ENCODE results near the gene SLC25A30. TPM values are rescaled to one million over a fixed set of nuclear protein-coding genes. Genes with fewer than 3 reads are reported as not detected.

SLC25A30 gene
- total RNA-seq, 1 donor from 2014 or later: 13.4 TPM

DNA sequence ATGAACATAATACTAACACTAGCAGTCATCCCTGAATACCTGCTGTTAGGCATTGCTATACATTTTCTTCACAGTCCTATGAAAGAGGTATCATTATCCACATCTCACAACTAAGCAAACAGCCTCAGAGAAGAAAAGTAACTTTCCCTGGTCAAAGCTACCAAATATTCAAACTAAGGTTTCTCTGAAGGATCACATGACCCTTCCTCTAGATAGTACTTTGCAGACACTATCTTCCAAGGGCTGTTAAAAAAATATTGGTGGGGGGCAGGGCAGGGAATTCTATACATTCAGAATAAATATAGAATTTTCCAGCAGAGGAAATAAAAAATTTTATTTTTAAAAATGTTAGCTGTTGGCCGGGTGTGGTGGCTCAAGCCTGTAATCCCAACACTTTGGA is 3.1 kb downstream of the SLC25A30 start:
- Mint-ChIP-seq H3K27me3 (ENCODE audit: low read depth) (no peaks in the 10 kb centered on the region), H3K27ac (ENCODE audit: unreplicated experiment) (peak overlapping the region; percentile 74), H3K4me1 (ENCODE audit: low read depth) (peaks cover 49% of the 10 kb centered on the region), H3K4me3 (ENCODE audit: unreplicated experiment) (peak overlapping the region; percentile 25), H3K9me3 (ENCODE audit: low read depth) (no peaks in the 10 kb centered on the region), H3K36me3 (ENCODE audit: low read depth) (peaks cover 3% of the 10 kb centered on the region)
- no peak for DNase-seq (ENCODE audit: low spot score)
- TF ChIP-seq, protein P1, sequence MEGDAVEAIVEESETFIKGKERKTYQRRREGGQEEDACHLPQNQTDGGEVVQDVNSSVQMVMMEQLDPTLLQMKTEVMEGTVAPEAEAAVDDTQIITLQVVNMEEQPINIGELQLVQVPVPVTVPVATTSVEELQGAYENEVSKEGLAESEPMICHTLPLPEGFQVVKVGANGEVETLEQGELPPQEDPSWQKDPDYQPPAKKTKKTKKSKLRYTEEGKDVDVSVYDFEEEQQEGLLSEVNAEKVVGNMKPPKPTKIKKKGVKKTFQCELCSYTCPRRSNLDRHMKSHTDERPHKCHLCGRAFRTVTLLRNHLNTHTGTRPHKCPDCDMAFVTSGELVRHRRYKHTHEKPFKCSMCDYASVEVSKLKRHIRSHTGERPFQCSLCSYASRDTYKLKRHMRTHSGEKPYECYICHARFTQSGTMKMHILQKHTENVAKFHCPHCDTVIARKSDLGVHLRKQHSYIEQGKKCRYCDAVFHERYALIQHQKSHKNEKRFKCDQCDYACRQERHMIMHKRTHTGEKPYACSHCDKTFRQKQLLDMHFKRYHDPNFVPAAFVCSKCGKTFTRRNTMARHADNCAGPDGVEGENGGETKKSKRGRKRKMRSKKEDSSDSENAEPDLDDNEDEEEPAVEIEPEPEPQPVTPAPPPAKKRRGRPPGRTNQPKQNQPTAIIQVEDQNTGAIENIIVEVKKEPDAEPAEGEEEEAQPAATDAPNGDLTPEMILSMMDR (IDR thresholded peaks at IDR 0.05): no peak

DNA sequence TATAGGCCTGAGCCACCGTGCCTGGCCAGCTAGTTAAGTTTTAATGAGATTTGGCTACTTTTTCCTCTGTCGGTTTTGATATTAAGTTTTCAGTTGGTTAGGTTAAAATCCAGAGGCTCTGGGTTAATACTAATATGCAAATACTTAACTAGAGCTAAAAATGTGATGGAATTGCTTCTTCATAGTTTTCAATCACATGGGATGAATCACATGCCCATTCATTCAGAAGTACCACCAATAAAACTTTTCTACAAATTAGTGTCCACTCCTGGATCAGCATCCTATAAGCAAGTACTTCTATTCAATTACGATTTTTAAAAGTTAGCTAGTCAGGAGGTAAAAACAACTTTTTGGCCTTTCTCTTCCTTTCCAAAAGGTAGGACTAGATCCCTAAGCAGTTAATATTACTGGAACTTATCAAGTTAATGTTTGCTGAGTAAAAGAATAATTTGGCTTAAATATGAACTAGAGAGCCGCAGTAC is 4.3 kb downstream of the SLC25A30 start:
- Mint-ChIP-seq H3K4me3 (ENCODE audit: unreplicated experiment) (no peak overlapping the region), H3K36me3 (ENCODE audit: low read depth) (peaks cover 6% of the 10 kb centered on the region), H3K27me3 (ENCODE audit: low read depth) (no peaks in the 10 kb centered on the region), H3K4me1 (ENCODE audit: low read depth) (peaks cover 49% of the 10 kb centered on the region), H3K27ac (ENCODE audit: unreplicated experiment) (peak overlapping the region; percentile 74), H3K9me3 (ENCODE audit: low read depth) (no peaks in the 10 kb centered on the region)
- TF ChIP-seq, protein P1 (IDR thresholded peaks at IDR 0.05): no peak
- no peak for DNase-seq (ENCODE audit: low spot score)

DNA sequence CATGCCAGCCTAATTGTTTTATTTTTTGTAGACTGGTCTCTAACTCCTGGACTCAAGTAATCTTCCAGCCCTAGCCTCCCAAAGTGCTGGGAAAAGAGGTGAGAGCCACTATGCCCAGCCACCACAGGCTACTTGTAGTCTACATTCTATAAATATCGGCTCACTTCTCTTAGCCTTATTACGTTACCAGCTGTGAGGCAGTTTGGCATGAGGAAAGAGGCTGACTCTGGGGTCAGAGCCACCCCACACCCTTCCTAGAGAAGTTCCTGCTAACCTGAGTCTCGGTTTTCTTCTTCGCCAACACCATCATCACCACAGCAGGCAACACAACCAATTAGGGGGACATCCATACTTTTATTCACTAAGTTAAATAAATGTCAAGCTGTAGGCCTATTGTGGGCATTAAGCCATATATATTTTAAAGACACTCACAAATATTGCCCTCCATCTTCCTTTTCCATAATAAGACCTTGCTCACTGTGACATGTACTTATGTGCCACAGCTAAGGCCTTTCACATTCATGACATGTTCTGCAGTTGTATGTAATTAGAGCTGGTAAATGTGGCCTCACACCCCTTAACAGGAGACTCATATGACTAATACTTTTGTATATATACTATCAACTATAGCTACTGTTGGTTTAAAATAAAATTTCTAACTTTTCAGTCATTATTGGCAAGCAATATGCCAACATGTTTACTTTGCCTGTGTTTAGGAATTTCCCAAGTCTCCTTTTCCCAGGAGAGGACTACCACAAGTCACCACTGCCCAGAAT is 5.7 kb downstream of the SLC25A30 start:
- H3K27me3 Mint-ChIP-seq (ENCODE audit: low read depth): no peaks in the 10 kb centered on the region
- peak overlapping the region; percentile 6 for H3K27ac Mint-ChIP-seq (ENCODE audit: unreplicated experiment)
- DNase-seq (ENCODE audit: low spot score): no peak
- no peaks in the 10 kb centered on the region for H3K9me3 Mint-ChIP-seq (ENCODE audit: low read depth)
- no peak overlapping the region for H3K4me3 Mint-ChIP-seq (ENCODE audit: unreplicated experiment)
- TF ChIP-seq, protein P1 (IDR thresholded peaks at IDR 0.05): no peak
- H3K36me3 Mint-ChIP-seq (ENCODE audit: low read depth): peaks cover 17% of the 10 kb centered on the region
- H3K4me1 Mint-ChIP-seq (ENCODE audit: low read depth): peaks cover 44% of the 10 kb centered on the region

DNA sequence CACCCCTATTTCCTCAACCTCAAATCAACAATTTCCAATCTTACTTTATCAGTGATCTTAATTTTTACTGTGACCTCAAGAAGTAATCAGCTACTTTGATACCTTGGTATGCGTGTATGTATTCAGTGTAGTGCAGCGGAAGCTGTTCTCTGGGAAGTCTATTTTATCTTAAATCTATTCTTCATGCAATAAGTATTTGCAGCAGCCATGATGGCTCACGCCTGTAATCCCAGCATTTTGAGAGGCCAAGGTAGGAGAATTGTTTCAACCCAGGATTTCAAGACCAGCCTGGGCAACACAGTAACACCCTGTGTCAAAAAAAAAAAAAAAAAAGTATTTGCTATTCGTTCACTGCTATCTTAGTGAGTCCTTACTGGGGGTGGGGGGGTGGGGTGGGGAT is 6.5 kb downstream of the SLC25A30 start:
- peaks cover 19% of the 10 kb centered on the region for H3K36me3 Mint-ChIP-seq (ENCODE audit: low read depth)
- DNase-seq (ENCODE audit: low spot score): no peak
- H3K4me1 Mint-ChIP-seq (ENCODE audit: low read depth): peaks cover 36% of the 10 kb centered on the region
- TF ChIP-seq, protein P1 (IDR thresholded peaks at IDR 0.05): no peak
- H3K27me3 Mint-ChIP-seq (ENCODE audit: low read depth): no peaks in the 10 kb centered on the region
- no peaks in the 10 kb centered on the region for H3K9me3 Mint-ChIP-seq (ENCODE audit: low read depth)
- no peak overlapping the region for H3K27ac Mint-ChIP-seq (ENCODE audit: unreplicated experiment)
- H3K4me3 Mint-ChIP-seq (ENCODE audit: unreplicated experiment): no peak overlapping the region

DNA sequence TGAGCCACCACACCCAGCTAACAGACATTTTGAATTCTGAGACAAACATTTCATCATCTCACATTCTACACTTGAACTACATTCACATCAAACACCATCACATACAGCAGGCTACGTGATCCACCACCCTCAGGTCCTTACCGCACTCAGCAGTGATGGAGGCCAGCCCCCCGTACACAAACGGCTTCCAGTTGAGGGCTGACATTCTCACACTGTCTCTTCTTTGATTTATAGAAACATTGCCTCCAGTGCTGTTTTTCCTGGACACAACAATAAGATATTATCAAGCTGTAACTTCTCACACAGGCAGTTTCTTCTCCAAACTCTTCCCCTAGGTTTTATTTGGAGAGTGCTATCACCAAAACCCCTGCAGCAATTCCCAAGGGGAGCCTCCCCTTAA is 7.0 kb downstream of the SLC25A30 start:
- Mint-ChIP-seq H3K36me3 (ENCODE audit: low read depth) (peaks cover 23% of the 10 kb centered on the region), H3K27ac (ENCODE audit: unreplicated experiment) (no peak overlapping the region), H3K4me3 (ENCODE audit: unreplicated experiment) (no peak overlapping the region), H3K9me3 (ENCODE audit: low read depth) (no peaks in the 10 kb centered on the region), H3K27me3 (ENCODE audit: low read depth) (no peaks in the 10 kb centered on the region), H3K4me1 (ENCODE audit: low read depth) (peaks cover 35% of the 10 kb centered on the region)
- no peak for DNase-seq (ENCODE audit: low spot score)
- TF ChIP-seq, protein P1 (IDR thresholded peaks at IDR 0.05): no peak
